CD4-positive, alpha-beta T cell treated with Interleukin-17A for 1 hour (primary cell): Measurements from ENCODE around the gene SETDB1.

Experiments used
- DNase-seq: peaks from one replicate; pipeline ENCODE4 v3.0.0-alpha.2; 2020

Gene SETDB1

GRCh38 chr1:150976879-150977694 lies 50.9 kb downstream of the SETDB1 start:
- DNase-seq: peak; percentile 85

- DNase-seq: peak; percentile 92
Measured at GRCh38 chr1:150979092-150980056, 53.2 kb downstream of the SETDB1 start.

DNA sequence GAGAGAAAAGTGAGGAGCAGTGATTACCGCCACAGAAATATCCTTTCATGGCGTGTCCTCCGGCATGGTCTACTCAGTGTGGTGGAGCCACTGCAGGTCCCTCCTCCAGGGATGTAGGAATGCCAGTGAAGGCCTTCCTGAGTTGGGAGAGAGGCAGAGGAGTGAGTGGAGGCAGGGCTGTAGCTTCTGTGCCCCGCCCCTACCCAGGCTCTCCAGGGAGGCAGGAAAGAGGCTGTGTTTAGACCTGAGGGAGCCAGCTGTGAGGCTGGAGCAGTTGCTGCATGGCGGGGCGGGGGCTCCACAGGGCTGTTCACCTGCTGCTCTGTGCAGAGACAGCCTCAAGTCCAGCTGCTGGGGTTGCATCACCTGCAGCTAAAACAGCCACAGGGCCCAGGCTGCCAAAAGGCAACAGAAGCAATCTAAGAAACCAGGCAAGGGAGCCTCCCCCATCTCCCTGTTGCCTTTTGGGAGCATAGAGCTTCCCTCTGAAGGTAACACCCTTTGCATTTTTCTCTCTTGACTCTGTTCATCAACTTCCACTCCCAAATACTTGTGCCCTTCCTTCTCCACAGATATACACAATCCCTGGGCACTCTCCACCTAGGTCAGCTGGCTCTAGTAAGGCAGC lies 55.1 kb downstream of the SETDB1 start:
- no peak for DNase-seq

DNA sequence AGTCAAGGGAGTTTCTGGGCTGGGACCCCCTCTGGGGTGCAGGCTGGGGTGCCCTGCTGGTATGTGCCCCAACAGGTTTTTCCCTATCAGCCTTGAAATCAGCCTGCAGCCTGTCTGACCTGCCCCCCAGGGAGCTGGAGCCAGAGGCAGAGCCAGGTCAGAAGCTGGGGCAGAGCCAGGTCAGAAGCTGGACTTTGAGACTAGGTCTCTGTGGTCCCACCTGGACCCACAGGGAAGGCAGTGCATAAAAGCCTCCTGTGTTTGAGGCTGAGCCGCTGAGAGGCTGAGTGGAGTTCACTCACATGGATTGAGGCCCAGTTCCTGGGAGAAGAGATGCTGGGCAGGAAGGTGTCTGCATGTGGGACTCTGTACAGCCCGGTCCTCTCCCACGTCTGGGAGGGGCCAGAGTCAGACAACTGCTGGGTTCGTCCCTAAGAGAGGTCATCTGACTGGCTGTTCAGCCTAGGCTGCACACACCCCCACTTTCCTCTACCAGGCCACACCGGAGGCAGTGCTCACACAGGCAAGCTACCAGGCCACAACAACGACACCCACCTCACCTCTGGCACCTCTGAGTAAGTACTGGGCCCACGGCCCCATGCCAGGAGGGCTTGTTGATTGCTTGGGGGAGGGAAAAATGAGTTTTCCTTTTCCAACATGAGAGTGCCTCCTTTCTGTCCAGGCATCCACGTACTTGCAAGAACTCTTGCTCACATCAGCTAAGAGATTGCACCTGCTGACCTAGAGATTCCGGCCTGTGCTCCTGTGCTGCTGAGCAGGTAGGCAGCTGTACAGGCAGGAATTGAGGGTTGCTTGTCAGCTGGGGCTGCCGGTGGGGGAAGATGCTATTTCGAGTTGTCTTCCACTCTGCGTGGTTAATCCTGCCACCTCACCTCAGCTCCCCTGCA lies 55.9 kb downstream of the SETDB1 start, which contains the start of gene ANXA9:
Gene ANXA9, plus strand, starts transcription at position 488 of the 908 bp plus-strand sequence. CDS start 814 bp downstream, outside the sequence.
- no peak for DNase-seq

DNA sequence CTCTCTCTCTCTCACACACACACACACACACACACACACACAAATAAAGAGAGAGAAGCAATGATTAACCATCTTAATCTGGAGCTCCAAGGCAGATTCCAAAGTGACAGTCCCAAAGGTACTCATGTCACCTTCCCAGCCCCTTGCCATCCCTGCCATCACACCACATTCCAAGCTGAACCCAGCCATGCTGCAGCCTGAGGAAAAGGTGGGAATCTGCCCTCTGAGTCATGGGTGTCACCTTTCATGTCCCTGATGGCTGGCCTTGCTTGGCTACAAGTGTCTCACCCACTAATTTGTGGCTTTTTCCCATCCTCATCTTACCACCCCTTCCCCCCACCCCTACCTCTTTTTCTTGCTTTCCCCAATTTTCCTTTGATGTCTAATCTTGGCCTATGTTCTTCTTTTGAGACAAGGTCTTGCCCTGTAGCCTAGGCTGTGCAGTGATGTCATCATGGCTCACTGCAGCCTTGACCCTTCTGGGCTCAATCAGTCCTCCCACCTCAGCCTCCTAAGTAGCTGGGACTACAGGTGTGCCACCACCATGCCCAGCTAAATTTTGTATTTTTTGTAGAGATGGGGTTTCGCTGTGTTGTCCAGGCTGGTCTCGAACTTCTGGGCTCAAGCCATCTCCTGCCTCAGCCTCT lies 59.1 kb downstream of the SETDB1 start:
- DNase-seq: no peak

GRCh38 chr1:150987924-150988323 lies 61.8 kb downstream of the SETDB1 start:
- DNase-seq: no peak

GRCh38 chr1:150992626-150993025 lies 66.5 kb downstream of the SETDB1 start:
- no peak for DNase-seq

GRCh38 chr1:150994248-150994647 lies 68.1 kb downstream of the SETDB1 start:
- no peak for DNase-seq

DNA sequence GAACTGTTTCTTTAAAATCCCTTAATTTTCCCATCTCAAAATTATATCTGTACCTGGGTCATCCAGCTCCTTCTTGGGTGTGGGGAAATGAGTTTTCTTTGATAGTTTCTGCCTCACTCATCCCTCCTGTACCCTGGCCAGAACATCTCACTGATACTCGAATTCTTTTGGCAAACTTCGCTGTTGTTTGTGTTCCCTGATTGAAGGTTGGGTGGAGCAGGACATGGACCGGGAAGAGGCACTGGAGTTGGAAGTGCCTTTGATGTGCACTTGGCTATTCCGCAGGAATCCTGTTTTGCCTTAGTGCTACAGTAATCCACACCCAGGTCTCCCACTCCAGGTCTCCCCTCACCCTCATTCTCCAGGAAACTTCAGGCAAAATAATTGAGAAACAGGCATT lies 69.3 kb downstream of the SETDB1 start:
- DNase-seq: no peak

- DNase-seq: peak; percentile 62
Measured at GRCh38 chr1:150995896-150996295, 69.7 kb downstream of the SETDB1 start.

GRCh38 chr1:150997126-150997872 lies 71.1 kb downstream of the SETDB1 start:
- DNase-seq: no peak

- DNase-seq: no peak
Measured at GRCh38 chr1:150997949-150998348, 71.8 kb downstream of the SETDB1 start.

DNA sequence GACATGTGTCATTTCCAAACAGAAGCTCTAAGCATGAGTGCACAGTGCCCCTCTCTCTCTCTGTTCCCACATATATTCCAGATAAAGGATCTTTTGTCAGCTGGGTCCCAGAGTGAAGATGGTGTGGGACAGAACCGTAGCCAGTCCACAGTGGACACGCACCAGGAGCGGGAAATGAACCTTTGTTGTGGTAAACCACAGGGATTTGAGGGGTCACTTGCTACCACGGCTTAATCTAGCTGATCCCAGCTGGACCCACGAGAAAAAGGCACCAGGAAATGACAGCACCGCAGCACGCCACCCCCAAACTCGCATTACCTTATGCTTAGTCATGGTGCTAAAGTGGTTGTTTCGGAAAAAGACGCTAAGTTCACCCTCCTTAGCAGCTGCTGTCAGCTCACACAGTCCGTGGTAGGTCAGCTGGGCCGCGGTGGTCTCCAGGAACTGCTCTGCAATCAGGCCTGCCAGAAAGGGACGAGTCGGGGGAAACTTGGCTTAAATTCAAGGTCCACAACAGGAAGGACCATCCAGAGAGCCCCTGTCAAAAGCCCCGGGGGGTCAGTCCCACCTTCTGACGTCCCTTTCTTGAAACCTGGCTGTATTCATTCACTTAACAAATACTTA lies 73.0 kb downstream of the SETDB1 start:
- DNase-seq: no peak

GRCh38 chr1:150999926-151000325 lies 73.8 kb downstream of the SETDB1 start:
- no peak for DNase-seq

GRCh38 chr1:151000408-151000807 lies 74.2 kb downstream of the SETDB1 start:
- DNase-seq: no peak

DNA sequence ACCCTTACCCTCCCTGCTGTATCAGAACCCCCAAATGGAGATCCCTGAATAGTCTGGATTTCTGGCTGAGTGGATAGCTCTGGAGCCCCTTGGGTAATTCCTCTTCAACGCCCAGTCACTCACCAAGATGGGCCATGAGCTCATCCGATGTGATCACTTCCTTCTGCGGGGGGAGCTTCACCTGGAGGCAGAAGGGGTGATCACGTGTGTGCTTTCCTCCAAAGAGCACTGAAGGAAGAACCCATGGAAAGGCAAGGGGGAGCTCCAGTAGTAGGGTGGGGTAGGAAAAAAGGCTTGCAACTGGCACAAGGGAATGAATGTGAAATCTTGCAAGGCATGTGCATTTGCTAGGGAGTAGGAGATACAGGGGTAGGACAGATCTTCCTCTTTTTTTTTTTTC lies 75.4 kb downstream of the SETDB1 start:
- no peak for DNase-seq

DNA sequence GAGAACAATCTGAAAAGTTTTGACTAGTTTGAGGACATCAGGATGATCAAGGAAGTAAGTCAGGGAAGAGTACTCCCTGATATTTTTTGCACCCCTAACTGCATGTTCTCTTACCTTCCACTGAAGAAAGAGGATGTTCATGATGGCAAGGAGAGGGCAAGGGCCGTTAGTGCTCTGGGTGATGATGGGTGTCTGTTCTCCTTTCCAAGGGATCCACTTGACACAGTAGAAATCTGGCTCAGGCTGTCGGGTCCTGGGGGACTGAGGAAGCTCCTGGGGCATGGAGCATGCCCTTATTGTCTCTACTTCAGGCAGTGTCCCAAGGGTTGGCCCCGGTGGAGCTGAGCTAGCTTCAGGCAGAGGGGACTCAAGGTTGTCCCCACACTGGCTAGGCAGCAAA lies 75.9 kb downstream of the SETDB1 start:
- DNase-seq: no peak

- no peak for DNase-seq
Measured at GRCh38 chr1:151002611-151003010, 76.4 kb downstream of the SETDB1 start.

DNA sequence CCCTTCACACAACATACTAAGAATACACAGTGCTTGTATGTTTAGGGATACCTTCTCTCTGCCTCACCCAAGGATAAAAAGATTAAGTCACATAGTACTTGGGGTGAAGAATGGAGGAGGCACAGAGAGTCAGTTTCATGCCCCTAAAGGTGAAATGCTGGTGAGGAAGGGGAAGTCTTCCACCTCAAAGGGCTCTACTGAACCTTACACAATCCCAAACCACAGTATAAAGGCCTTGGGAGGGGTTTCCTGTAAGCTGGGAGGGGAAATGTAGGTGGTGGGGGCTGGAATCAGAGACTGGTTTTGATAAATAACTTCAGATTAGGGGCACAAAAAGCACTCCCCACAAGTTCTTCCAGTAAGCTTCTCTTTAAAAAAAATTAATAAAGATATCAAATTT lies 77.0 kb downstream of the SETDB1 start:
- DNase-seq: peak; percentile 52

DNA sequence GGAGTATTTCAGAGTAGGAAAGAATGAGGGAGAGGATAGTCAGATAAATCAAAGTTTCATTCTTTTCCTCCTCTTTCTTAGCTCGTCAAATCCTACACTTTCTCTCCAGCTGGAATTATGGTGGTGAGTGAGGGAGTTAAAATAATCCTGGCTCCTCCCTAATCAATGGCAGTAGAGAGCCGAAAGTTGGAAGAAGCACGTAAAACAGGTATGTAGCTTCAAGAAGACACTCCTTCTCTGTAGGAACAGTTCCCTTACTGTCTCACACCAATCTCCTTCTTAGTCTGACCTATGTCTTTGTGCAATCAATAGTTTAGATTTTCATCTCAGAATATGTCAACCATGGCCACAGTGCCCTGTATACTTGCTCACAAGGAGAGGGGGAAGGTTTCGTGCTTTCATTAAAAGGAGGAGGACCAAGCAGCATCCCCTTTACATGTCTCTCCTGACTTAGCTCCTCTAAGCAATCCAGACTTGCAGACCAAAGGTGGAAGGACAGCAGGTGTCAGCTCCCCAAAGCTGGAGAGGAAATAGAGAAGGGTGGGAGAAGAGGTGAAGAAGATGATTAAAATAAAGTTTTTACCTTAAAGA lies 79.7 kb downstream of the SETDB1 start:
- DNase-seq: peak; percentile 12
